Activated T-cell treated with anti-CD3 and anti-CD28 coated beads, Interleukin-2, amount 50 U/mL, for 4 hours (primary cell): ENCODE measurements around the gene VSTM4. TPM values are rescaled to one million over a fixed set of nuclear protein-coding genes. Genes with fewer than 3 reads are reported as not detected.

Source experiments
- ATAC-seq, 2 donors: fragments of 200-7000 bp; cut with Tn5 transposase; one replicate each; pipeline ENCODE4 v1.10.0; 2021
- DNase-seq: peaks from one replicate; pipeline ENCODE4 v3.0.0-alpha.2; 2020
- H3K27me3 Mint-ChIP-seq: one replicate; pipeline ENCODE4 v1.8.0; 2021; ENCODE audit warnings: low read depth, mixed read lengths
- H3K36me3 Mint-ChIP-seq: one replicate; pipeline ENCODE4 v1.8.0; 2022; ENCODE audit warnings: mixed read lengths; ENCODE audit not compliant: insufficient read depth
- H3K4me1 Mint-ChIP-seq: one replicate; pipeline ENCODE4 v1.8.0; 2021; ENCODE audit warnings: low read depth, mixed read lengths
- H3K4me3 Mint-ChIP-seq: one replicate; pipeline ENCODE4 v1.8.0; 2021; ENCODE audit warnings: mild to moderate bottlenecking, moderate library complexity, mixed read lengths
- H3K9me3 Mint-ChIP-seq: one replicate; pipeline ENCODE4 v1.8.0; 2021; ENCODE audit warnings: mixed read lengths
- total RNA-seq, 3 donors: library from RNA; stranded (reverse); gene quantifications; one replicate each; pipeline ENCODE4 v1.2.1, GENCODE V29; 2021

The VSTM4 gene
- total RNA-seq = under 1 TPM; 0.08 to 0.19 (median 0.18) TPM

GRCh38 chr10:49115015-49115795 is at the start of gene VSTM4:
VSTM4 (minus strand) TSS chr10:49115522; CDS start chr10:49115485, 37 bp downstream.
- DNase-seq = no peak
- Mint-ChIP-seq H3K9me3 (no peaks in the 10 kb centered on the region), H3K36me3 (no peaks in the 10 kb centered on the region), H3K4me3 (peak within 1 kb of the TSS; percentile 55), H3K4me1 (peaks cover 3% of the 10 kb centered on the region), H3K27me3 (peaks cover 30% of the 10 kb centered on the region)
- ATAC-seq = peak; percentile 61 to 67

GRCh38 chr10:49164559-49165188 is 49.4 kb upstream of the VSTM4 start:
- peaks cover 20% of the 10 kb centered on the region for H3K4me1 Mint-ChIP-seq
- no peaks in the 10 kb centered on the region for H3K9me3 Mint-ChIP-seq
- DNase-seq (no peak), ATAC-seq (peak; percentile 58 to 72)
- H3K27me3 Mint-ChIP-seq = peaks cover 2% of the 10 kb centered on the region
- peaks cover 10% of the 10 kb centered on the region for H3K36me3 Mint-ChIP-seq
- H3K4me3 Mint-ChIP-seq = no peak overlapping the region

- ATAC-seq (no peak), DNase-seq (no peak)
- Mint-ChIP-seq H3K9me3 (no peaks in the 10 kb centered on the region), H3K36me3 (peaks cover 10% of the 10 kb centered on the region), H3K4me1 (peaks cover 20% of the 10 kb centered on the region), H3K27me3 (peaks cover 2% of the 10 kb centered on the region), H3K4me3 (no peak overlapping the region)
Measured at GRCh38 chr10:49163741-49164140, 48.4 kb upstream of the VSTM4 start.

GRCh38 chr10:49162761-49163310 is 47.5 kb upstream of the VSTM4 start:
- Mint-ChIP-seq H3K36me3 (peaks cover 8% of the 10 kb centered on the region), H3K9me3 (no peaks in the 10 kb centered on the region), H3K4me1 (peaks cover 18% of the 10 kb centered on the region), H3K4me3 (no peak overlapping the region), H3K27me3 (peaks cover 4% of the 10 kb centered on the region)
- no peak for DNase-seq
- ATAC-seq = no peak

GRCh38 chr10:49162063-49162462 is 46.7 kb upstream of the VSTM4 start:
- Mint-ChIP-seq H3K4me3 (no peak overlapping the region), H3K9me3 (no peaks in the 10 kb centered on the region), H3K27me3 (peaks cover 4% of the 10 kb centered on the region), H3K36me3 (peaks cover 11% of the 10 kb centered on the region), H3K4me1 (peaks cover 23% of the 10 kb centered on the region)
- DNase-seq (no peak), ATAC-seq (no peak)

GRCh38 chr10:49161411-49161997 is 46.2 kb upstream of the VSTM4 start:
- peaks cover 11% of the 10 kb centered on the region for H3K36me3 Mint-ChIP-seq
- H3K4me3 Mint-ChIP-seq = no peak overlapping the region
- peaks cover 2% of the 10 kb centered on the region for H3K27me3 Mint-ChIP-seq
- peaks cover 22% of the 10 kb centered on the region for H3K4me1 Mint-ChIP-seq
- H3K9me3 Mint-ChIP-seq = no peaks in the 10 kb centered on the region
- DNase-seq (no peak), ATAC-seq (no peak)

GRCh38 chr10:49160814-49161213 is 45.5 kb upstream of the VSTM4 start:
- Mint-ChIP-seq H3K27me3 (peaks cover 2% of the 10 kb centered on the region), H3K9me3 (no peaks in the 10 kb centered on the region), H3K4me1 (peaks cover 19% of the 10 kb centered on the region), H3K36me3 (peaks cover 11% of the 10 kb centered on the region), H3K4me3 (no peak overlapping the region)
- DNase-seq (no peak), ATAC-seq (no peak)

GRCh38 chr10:49160110-49160509 is 44.8 kb upstream of the VSTM4 start:
- Mint-ChIP-seq H3K27me3 (peaks cover 2% of the 10 kb centered on the region), H3K9me3 (no peaks in the 10 kb centered on the region), H3K4me3 (no peak overlapping the region), H3K36me3 (peaks cover 11% of the 10 kb centered on the region), H3K4me1 (peaks cover 19% of the 10 kb centered on the region)
- no peak for ATAC-seq
- no peak for DNase-seq

GRCh38 chr10:49158915-49159314 is 43.6 kb upstream of the VSTM4 start:
- DNase-seq = no peak
- Mint-ChIP-seq H3K4me3 (no peak overlapping the region), H3K27me3 (peaks cover 6% of the 10 kb centered on the region), H3K36me3 (peaks cover 3% of the 10 kb centered on the region), H3K9me3 (no peaks in the 10 kb centered on the region), H3K4me1 (peaks cover 8% of the 10 kb centered on the region)
- no peak for ATAC-seq

- no peak overlapping the region for H3K4me3 Mint-ChIP-seq
- DNase-seq (no peak), ATAC-seq (no peak)
- H3K4me1 Mint-ChIP-seq = peaks cover 8% of the 10 kb centered on the region
- H3K9me3 Mint-ChIP-seq = no peaks in the 10 kb centered on the region
- peaks cover 3% of the 10 kb centered on the region for H3K36me3 Mint-ChIP-seq
- H3K27me3 Mint-ChIP-seq = peaks cover 7% of the 10 kb centered on the region
Measured at GRCh38 chr10:49158404-49158803, 43.1 kb upstream of the VSTM4 start.

- ATAC-seq = no peak
Measured at GRCh38 chr10:49157229-49157628, 41.9 kb upstream of the VSTM4 start.

GRCh38 chr10:49154641-49155040 is 39.3 kb upstream of the VSTM4 start:
- ATAC-seq (no peak), DNase-seq (no peak)
- no peaks in the 10 kb centered on the region for H3K9me3 Mint-ChIP-seq
- H3K4me3 Mint-ChIP-seq = no peak overlapping the region
- peaks cover 3% of the 10 kb centered on the region for H3K36me3 Mint-ChIP-seq
- peaks cover 8% of the 10 kb centered on the region for H3K4me1 Mint-ChIP-seq
- H3K27me3 Mint-ChIP-seq = peaks cover 12% of the 10 kb centered on the region

More at GRCh38 chr10:49157229-49157628, 41.9 kb upstream of the VSTM4 start:
- H3K9me3 Mint-ChIP-seq = no peaks in the 10 kb centered on the region
- peaks cover 12% of the 10 kb centered on the region for H3K27me3 Mint-ChIP-seq
- peaks cover 8% of the 10 kb centered on the region for H3K4me1 Mint-ChIP-seq
- H3K36me3 Mint-ChIP-seq = peaks cover 3% of the 10 kb centered on the region
- DNase-seq = no peak
- no peak overlapping the region for H3K4me3 Mint-ChIP-seq

GRCh38 chr10:49153971-49154370 is 38.6 kb upstream of the VSTM4 start:
- no peak for DNase-seq
- Mint-ChIP-seq H3K4me3 (no peak overlapping the region), H3K4me1 (peaks cover 8% of the 10 kb centered on the region), H3K36me3 (peaks cover 3% of the 10 kb centered on the region), H3K9me3 (no peaks in the 10 kb centered on the region), H3K27me3 (peaks cover 12% of the 10 kb centered on the region)
- no peak for ATAC-seq

GRCh38 chr10:49153115-49153514 is 37.8 kb upstream of the VSTM4 start:
- no peak for ATAC-seq
- Mint-ChIP-seq H3K9me3 (peaks cover 4% of the 10 kb centered on the region), H3K36me3 (peaks cover 6% of the 10 kb centered on the region), H3K4me3 (no peak overlapping the region), H3K27me3 (peaks cover 10% of the 10 kb centered on the region), H3K4me1 (peaks cover 8% of the 10 kb centered on the region)
- DNase-seq = no peak
